ENCODE results near the gene ZNF555. TPM values are rescaled to one million over a fixed set of nuclear protein-coding genes. Genes with fewer than 3 reads are reported as not detected.

The ZNF555 gene
- polyA plus RNA-seq, 1 donor: 13.5 TPM

Other genes starting within 250 kb of the ZNF555 start
- 5.4 TPM for gene GNG7, start 138.8 kb upstream of the ZNF555 start, polyA plus RNA-seq (ENCODE audit: insufficient read length)
- 3.6 TPM for gene DIRAS1, start 120.1 kb upstream of the ZNF555 start, polyA plus RNA-seq (ENCODE audit: insufficient read length)
- 25.1 TPM for gene SLC39A3, start 101.5 kb upstream of the ZNF555 start, polyA plus RNA-seq (ENCODE audit: insufficient read length)
- 52.4 TPM for gene SGTA, start 58.2 kb upstream of the ZNF555 start, polyA plus RNA-seq (ENCODE audit: insufficient read length)
- 47.1 TPM for gene THOP1, start 56.0 kb upstream of the ZNF555 start, polyA plus RNA-seq (ENCODE audit: insufficient read length)
- 11.1 TPM for gene ZNF554, start 21.6 kb upstream of the ZNF555 start, polyA plus RNA-seq (ENCODE audit: insufficient read length)
- 1.0 TPM for gene ZNF556, start 25.9 kb downstream of the ZNF555 start, polyA plus RNA-seq (ENCODE audit: insufficient read length)
- 8.6 TPM for gene ZNF57, start 59.5 kb downstream of the ZNF555 start, polyA plus RNA-seq (ENCODE audit: insufficient read length)
- 9.7 TPM for gene ZNF77, start 103.5 kb downstream of the ZNF555 start, polyA plus RNA-seq (ENCODE audit: insufficient read length)
- gene TLE6, start 136.1 kb downstream of the ZNF555 start, polyA plus RNA-seq (ENCODE audit: insufficient read length): 8.6 TPM
- 30.0 TPM for gene TLE2, start 187.8 kb downstream of the ZNF555 start, polyA plus RNA-seq (ENCODE audit: insufficient read length)
- gene TLE5, start 221.0 kb downstream of the ZNF555 start, polyA plus RNA-seq (ENCODE audit: insufficient read length): 381 TPM

Measured in left kidney (tissue), 1 donor.